ENCODE measurements around the gene CYB561D2.

DNA sequence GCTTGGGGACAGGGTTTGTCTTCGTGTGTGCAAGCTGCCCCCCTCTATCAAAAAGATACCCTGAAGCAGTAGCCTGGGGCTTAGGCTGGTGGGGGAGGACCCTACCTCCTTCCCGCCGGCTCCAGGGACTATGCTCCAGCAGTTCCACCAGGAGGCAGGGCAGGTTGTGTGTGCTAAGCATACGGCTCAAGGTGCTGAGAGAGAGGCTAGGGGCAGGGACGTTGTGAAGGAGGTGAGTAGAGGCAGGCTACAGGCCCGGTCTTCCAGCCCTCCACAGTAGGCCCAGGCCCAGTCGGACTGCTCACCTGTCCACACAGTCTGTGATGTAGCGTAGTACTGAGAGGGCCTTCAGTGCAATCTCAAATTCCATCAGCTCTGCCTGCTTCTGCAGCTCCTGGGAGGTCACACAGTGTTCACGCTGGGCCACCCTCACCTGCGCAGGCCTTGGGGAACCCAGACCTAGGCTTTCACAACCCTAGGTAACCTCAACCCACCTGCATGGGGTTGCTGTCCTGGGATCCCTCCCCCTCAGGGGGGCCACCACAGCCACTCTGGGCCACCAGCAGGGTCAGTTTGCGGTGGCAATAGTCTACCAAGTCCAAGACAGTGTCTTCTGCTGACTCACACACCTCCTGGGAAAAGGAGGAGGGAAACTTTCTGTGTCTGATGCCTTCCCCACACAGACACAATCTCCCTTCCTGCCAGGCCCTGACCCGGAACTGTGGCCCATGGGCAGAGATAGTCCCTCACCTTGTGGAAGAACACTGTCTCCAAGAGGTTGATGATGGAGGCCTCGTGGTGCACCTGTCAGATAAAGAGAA, 7.6 kb upstream of the CYB561D2 start:
- TF ChIP-seq, protein P1, sequence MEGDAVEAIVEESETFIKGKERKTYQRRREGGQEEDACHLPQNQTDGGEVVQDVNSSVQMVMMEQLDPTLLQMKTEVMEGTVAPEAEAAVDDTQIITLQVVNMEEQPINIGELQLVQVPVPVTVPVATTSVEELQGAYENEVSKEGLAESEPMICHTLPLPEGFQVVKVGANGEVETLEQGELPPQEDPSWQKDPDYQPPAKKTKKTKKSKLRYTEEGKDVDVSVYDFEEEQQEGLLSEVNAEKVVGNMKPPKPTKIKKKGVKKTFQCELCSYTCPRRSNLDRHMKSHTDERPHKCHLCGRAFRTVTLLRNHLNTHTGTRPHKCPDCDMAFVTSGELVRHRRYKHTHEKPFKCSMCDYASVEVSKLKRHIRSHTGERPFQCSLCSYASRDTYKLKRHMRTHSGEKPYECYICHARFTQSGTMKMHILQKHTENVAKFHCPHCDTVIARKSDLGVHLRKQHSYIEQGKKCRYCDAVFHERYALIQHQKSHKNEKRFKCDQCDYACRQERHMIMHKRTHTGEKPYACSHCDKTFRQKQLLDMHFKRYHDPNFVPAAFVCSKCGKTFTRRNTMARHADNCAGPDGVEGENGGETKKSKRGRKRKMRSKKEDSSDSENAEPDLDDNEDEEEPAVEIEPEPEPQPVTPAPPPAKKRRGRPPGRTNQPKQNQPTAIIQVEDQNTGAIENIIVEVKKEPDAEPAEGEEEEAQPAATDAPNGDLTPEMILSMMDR (IDR thresholded peaks at IDR 0.05; ENCODE audit: low read depth, low read length, poor library complexity, severe bottlenecking) = no peak
- no peak for TF ChIP-seq EZH2phosphoT487 (IDR thresholded peaks at IDR 0.05; ENCODE audit: borderline replicate concordance, low read length)
